ENCODE data around the gene TMEM245. TPM values are rescaled to one million over a fixed set of nuclear protein-coding genes. Genes with fewer than 3 reads are reported as not detected.

Gene TMEM245
- total and polyA plus RNA-seq, 2 donors (not counting 1 experiment from before 2014, with no cell fraction given), result 6.3 to 34.3 TPM

DNA sequence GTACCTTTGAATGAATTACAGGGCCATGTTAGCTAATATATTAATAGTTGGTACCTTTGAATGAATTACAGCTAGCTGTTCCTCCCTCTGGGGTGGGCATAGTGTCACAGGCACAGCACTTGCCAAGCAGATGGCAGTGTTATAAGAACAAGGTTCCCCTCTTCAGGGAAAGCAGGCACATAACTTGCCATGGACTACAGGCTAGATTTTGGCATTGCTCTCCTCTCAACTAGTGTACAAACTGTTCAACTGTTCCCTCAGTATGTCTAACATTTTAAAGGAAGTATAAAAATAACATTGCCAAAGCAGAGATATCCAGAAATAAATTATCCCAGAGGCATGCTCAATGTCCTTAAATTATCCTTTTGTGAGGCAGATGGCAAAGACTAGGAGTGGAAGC, 151.8 kb downstream of the TMEM245 start:
- H2AFZ ChIP-seq (ENCODE audit: insufficient read depth, low read depth, low read length, poor library complexity, severe bottlenecking), result no peak overlapping the region
- H3K79me2 ChIP-seq (ENCODE audit: control insufficient read depth, insufficient read depth, low read length), result no peaks in the 10 kb centered on the region
- no peak for TF ChIP-seq EZH2 (IDR thresholded peaks at IDR 0.05; ENCODE audit: borderline replicate concordance, insufficient read depth, low read depth, low read length, poor library complexity, severe bottlenecking)
- no peak for TF ChIP-seq CTCF (IDR thresholded peaks at IDR 0.05)
- H3K9me3 Mint-ChIP-seq (ENCODE audit: insufficient read depth), result peaks cover 9% of the 10 kb centered on the region
- no peak overlapping the region for H3K9ac ChIP-seq (ENCODE audit: low read length)
- no peak overlapping the region for H3K27ac Mint-ChIP-seq
- H3K4me3 Mint-ChIP-seq, result no peak overlapping the region
- H3K27ac ChIP-seq (ENCODE audit: low read length in 2 of 2), result no peak overlapping the region
- peaks cover 0 to 4% (median 3%) of the 10 kb centered on the region in 3 donors for H3K9me3 ChIP-seq (ENCODE audit: control extremely low read depth in 1 of 3, control insufficient read depth in 2 of 3, insufficient read depth in 1 of 3, low read length in 2 of 3)
- peaks cover 0 to 1% of the 10 kb centered on the region in 2 experiments for H3K36me3 ChIP-seq (replicated peaks in 1 of 2; ENCODE audit: control extremely low read depth in 1 of 2, control insufficient read depth in 1 of 2, extremely low read depth in 1 of 2, insufficient read depth in 2 of 2, low read length in 1 of 2)
- H3K4me1 Mint-ChIP-seq, result no peaks in the 10 kb centered on the region
- no peak for ATAC-seq (ENCODE audit: low read depth)
- no peaks in the 10 kb centered on the region for H3K4me1 ChIP-seq (ENCODE audit: control insufficient read depth in 2 of 2, insufficient read depth in 2 of 2, low read length in 2 of 2)
- H3K27me3 Mint-ChIP-seq, result no peaks in the 10 kb centered on the region
- intact Hi-C loops (cut with micrococcal nuclease), result no loop called here
- no peak overlapping the region for H3K4me2 ChIP-seq (replicated peaks; ENCODE audit: low read depth, low read length, poor library complexity, severe bottlenecking)
- no peaks in the 10 kb centered on the region for H3K27me3 ChIP-seq (replicated peaks in 1 of 4; ENCODE audit: control extremely low read depth in 1 of 4, control insufficient read depth in 3 of 4, insufficient read depth in 4 of 4, low read length in 3 of 4)
- H3K4me3 ChIP-seq (ENCODE audit: control extremely low read depth in 1 of 5, extremely low read depth in 1 of 5, insufficient read depth in 1 of 5, low read depth in 2 of 5, low read length in 4 of 5), result no peak overlapping the region
- ChIA-PET POLR2A (interaction anchor here (0.6 kb wide), 1 partner anchor 18 kb away, joined by 3 read pairs; no protein-coding TSS in a partner anchor), CTCF (interaction anchor here (1.0 kb wide), 1 partner anchor 14 kb away, joined by 3 read pairs; no protein-coding TSS in a partner anchor)
- H4K20me1 ChIP-seq (ENCODE audit: control insufficient read depth, insufficient read depth, low read length, poor library complexity, severe bottlenecking), result no peaks in the 10 kb centered on the region
- no peak for DNase-seq

Small RNA genes lying within 50 kb of the gene (small RNA-seq; reads per million reads assigned to genes)
- gene MIR32 (ENCODE audit: insufficient read length, low read depth, low replicate concordance), result 55.4 reads per million, percentile 93 among the genes with 10 or more reads in this experiment
- not detected for gene RF00019 (ENCODE audit: insufficient read length, low read depth, low replicate concordance)

Other genes starting within 250 kb of the TMEM245 start
- 25.8 and 29.4 TPM in 2 replicates for gene ELP1, start 185.8 kb downstream of the TMEM245 start, total RNA-seq
- gene ELP1, start 185.8 kb downstream of the TMEM245 start, polyA plus RNA-seq, result 20.8 and 28.4 TPM in 2 replicates
- 5.0 and 8.3 TPM in 2 replicates for gene ABITRAM, start 185.5 kb downstream of the TMEM245 start, total RNA-seq
- gene ABITRAM, start 185.5 kb downstream of the TMEM245 start, polyA plus RNA-seq, result 5.2 and 6.6 TPM in 2 replicates
- gene CTNNAL1, start 106.4 kb downstream of the TMEM245 start, total RNA-seq, result 1.5 and 2.3 TPM in 2 replicates
- 0.04 and 0.35 TPM in 2 replicates for gene CTNNAL1, start 106.4 kb downstream of the TMEM245 start, polyA plus RNA-seq
- not detected in 2 replicates for gene FRRS1L, start 47.3 kb upstream of the TMEM245 start, total RNA-seq
- gene FRRS1L, start 47.3 kb upstream of the TMEM245 start, polyA plus RNA-seq, result not detected in 2 replicates
- 2.5 and 2.9 TPM in 2 replicates for gene EPB41L4B, start 201.1 kb upstream of the TMEM245 start, total RNA-seq
- gene EPB41L4B, start 201.1 kb upstream of the TMEM245 start, polyA plus RNA-seq, result not detected in 2 replicates